Measurements from ENCODE around the gene TBC1D2B.
"Not testable (repeated sequence)": the region's sequence is repeated elsewhere in the genome, so short reads cannot be mapped to it uniquely, and the experiment has no call there.

The TBC1D2B gene

DNA sequence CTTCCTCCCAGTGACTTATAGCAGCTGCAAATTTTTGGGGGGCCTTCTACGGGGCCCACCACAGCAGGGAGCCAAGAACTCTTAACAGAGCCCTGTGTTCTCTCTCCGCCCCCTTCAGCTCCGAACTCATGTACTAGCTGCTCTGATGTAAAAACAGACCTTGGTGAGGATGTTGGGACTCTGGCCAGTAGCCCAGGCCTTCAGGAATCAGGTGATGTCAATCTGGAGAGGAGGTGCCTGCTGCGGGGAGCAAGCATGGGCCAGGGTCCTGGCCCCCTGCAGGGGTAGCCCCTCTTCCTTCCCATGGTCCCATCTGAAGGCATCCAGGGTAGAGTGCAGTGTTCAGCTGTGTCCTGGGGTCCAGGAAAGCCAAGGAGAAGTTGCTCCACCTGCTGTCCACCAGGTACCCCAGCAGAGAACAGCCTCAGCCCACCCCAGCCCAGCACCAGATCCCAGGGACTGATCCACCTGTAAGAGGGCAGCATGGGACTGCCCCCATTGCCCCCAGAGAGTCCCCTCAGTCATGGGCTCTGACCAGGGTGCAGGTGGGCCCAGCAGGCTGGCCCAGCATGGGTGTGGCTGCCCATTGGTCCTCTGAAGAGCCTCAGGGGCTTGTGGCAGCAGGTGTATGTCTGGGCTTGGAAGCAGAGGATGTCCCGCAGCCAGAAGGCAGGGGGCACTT is 126.3 kb downstream of the TBC1D2B start:
- not testable (repeated sequence) for H4K20me1 ChIP-seq (ENCODE audit: insufficient read depth, low read length); H3F3A ChIP-seq (ENCODE audit: insufficient read depth, low read length); H3K27me3 ChIP-seq (replicated peaks; ENCODE audit: insufficient read depth, low read length); H3K4me2 ChIP-seq (ENCODE audit: low read depth, low read length); H3K9ac ChIP-seq (ENCODE audit: low read length); H3K27ac ChIP-seq (ENCODE audit: low read length); H3K4me3 ChIP-seq (ENCODE audit: low read length); H3K79me2 ChIP-seq (ENCODE audit: low read length); DNase-seq; H3K9me3 ChIP-seq (replicated peaks; ENCODE audit: insufficient read depth, low read length); H3K36me3 ChIP-seq (replicated peaks; ENCODE audit: insufficient read depth, low read length); H3K9me2 ChIP-seq (replicated peaks; ENCODE audit: insufficient read depth, low read length); H2AFZ ChIP-seq (ENCODE audit: low read length)
- peaks cover 12% of the 10 kb centered on the region; the same call in 1 of the 2 replicates for H3K4me1 ChIP-seq (ENCODE audit: low read length)

GRCh38 chr15:77950470-77950869 is 127.0 kb downstream of the TBC1D2B start:
- not testable (repeated sequence) for H3K36me3 ChIP-seq (replicated peaks; ENCODE audit: insufficient read depth, low read length); H3K4me3 ChIP-seq (ENCODE audit: low read length); H3K9me2 ChIP-seq (replicated peaks; ENCODE audit: insufficient read depth, low read length); H3F3A ChIP-seq (ENCODE audit: insufficient read depth, low read length); H2AFZ ChIP-seq (ENCODE audit: low read length); H3K79me2 ChIP-seq (ENCODE audit: low read length); H4K20me1 ChIP-seq (ENCODE audit: insufficient read depth, low read length); DNase-seq; H3K27me3 ChIP-seq (replicated peaks; ENCODE audit: insufficient read depth, low read length); H3K27ac ChIP-seq (ENCODE audit: low read length); H3K9ac ChIP-seq (ENCODE audit: low read length); H3K4me2 ChIP-seq (ENCODE audit: low read depth, low read length); H3K9me3 ChIP-seq (replicated peaks; ENCODE audit: insufficient read depth, low read length)
- H3K4me1 ChIP-seq (ENCODE audit: low read length) = peaks cover 12% of the 10 kb centered on the region; the same call in 1 of the 2 replicates

- H3K36me3 ChIP-seq (replicated peaks; ENCODE audit: insufficient read depth, low read length) = no peaks in the 10 kb centered on the region
- H3K79me2 ChIP-seq (ENCODE audit: low read length) = no peaks in the 10 kb centered on the region
- H3K9me2 ChIP-seq (replicated peaks; ENCODE audit: insufficient read depth, low read length) = no peaks in the 10 kb centered on the region
- TF ChIP-seq CTCF (IDR thresholded peaks at IDR 0.05; ENCODE audit: low read length) = no peak
- no peak for TF ChIP-seq EZH2 (optimal IDR thresholded peaks at IDR 0.05; ENCODE audit: low read depth, low read length)
- no peak for TF ChIP-seq EZH2phosphoT487 (IDR thresholded peaks at IDR 0.05; ENCODE audit: low read length)
- H3K4me2 ChIP-seq (ENCODE audit: low read depth, low read length) = no peak overlapping the region
- no peaks in the 10 kb centered on the region for H4K20me1 ChIP-seq (ENCODE audit: insufficient read depth, low read length)
- H3K4me3 ChIP-seq (ENCODE audit: low read length) = no peak overlapping the region
- no peaks in the 10 kb centered on the region for H3K9me3 ChIP-seq (replicated peaks; ENCODE audit: insufficient read depth, low read length)
- H2AFZ ChIP-seq (ENCODE audit: low read length) = no peak overlapping the region
- DNase-seq = no peak
- no peaks in the 10 kb centered on the region for H3F3A ChIP-seq (ENCODE audit: insufficient read depth, low read length)
- no peak overlapping the region for H3K9ac ChIP-seq (ENCODE audit: low read length)
- no peak overlapping the region for H3K27ac ChIP-seq (ENCODE audit: low read length)
- peaks cover 10% of the 10 kb centered on the region; the same call in 1 of the 2 replicates for H3K27me3 ChIP-seq (replicated peaks; ENCODE audit: insufficient read depth, low read length)
- no peaks in the 10 kb centered on the region for H3K4me1 ChIP-seq (ENCODE audit: low read length)
Observed at GRCh38 chr15:77945566-77945965, 131.9 kb downstream of the TBC1D2B start.
